Choroid plexus epithelial cell (primary cell): ENCODE data around the gene RBFOX2.
"Not testable (repeated sequence)": the region's sequence is repeated elsewhere in the genome, so short reads cannot be mapped to it uniquely, and the experiment has no call there.

Experiments used
- DNase-seq: peaks from one replicate; pipeline ENCODE4 v3.0.0-alpha.2; 2010; ENCODE audit warnings: low read depth
- H3K4me3 ChIP-seq: 2 replicates; pipeline ENCODE4 v1.5.1; 2011; ENCODE audit warnings: low read depth, mild to moderate bottlenecking, control low read depth, low read length, moderate library complexity
- TF ChIP-seq, protein P1 (sequence below): conservative IDR thresholded peaks from 2 replicates; pipeline ENCODE4 v1.5.1; 2011; ENCODE audit warnings: low read depth, mild to moderate bottlenecking, control low read depth, inconsistent platforms, low read length, moderate library complexity

RBFOX2 gene

DNA sequence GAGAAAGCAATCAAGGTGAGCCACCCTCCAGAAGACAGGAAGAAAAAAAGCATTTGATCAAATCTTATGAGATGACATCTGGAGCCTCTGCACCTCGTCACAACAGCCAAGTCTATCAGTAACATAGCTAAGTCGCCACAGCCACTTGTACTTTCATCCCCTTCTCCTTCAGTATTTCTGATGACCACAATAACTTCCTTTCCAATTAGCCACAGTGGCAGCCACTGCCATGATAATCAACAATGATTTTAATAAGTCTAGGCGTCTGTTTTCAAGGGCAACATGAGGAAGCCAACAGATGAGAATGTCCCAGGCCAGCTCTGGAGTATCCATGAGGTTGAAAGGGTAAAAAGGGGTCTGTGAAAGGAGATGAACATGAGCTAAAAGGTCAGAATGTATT lies 29.9 kb downstream of the RBFOX2 start:
- no peak overlapping the region for H3K4me3 ChIP-seq
- no peak for DNase-seq
- TF ChIP-seq, protein P1, sequence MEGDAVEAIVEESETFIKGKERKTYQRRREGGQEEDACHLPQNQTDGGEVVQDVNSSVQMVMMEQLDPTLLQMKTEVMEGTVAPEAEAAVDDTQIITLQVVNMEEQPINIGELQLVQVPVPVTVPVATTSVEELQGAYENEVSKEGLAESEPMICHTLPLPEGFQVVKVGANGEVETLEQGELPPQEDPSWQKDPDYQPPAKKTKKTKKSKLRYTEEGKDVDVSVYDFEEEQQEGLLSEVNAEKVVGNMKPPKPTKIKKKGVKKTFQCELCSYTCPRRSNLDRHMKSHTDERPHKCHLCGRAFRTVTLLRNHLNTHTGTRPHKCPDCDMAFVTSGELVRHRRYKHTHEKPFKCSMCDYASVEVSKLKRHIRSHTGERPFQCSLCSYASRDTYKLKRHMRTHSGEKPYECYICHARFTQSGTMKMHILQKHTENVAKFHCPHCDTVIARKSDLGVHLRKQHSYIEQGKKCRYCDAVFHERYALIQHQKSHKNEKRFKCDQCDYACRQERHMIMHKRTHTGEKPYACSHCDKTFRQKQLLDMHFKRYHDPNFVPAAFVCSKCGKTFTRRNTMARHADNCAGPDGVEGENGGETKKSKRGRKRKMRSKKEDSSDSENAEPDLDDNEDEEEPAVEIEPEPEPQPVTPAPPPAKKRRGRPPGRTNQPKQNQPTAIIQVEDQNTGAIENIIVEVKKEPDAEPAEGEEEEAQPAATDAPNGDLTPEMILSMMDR, result no peak

DNA sequence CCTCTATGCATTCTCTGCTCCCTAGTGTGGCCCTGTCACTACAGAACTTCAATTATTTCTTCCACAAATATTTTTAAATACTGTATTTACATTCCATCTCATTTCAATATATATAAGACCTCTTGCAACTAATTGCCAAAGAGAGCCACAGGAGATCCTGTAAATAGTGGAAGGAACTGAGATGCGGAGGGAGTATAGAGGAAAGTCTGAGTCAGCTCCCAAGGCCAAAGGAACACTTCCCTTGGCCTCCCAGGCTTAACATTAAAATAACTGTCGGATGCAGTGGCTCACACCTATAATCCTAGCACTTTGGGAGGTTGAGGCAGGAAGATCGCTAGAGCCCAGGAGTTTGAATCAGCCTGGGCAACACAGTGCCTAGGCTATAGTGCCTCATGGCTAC lies 31.2 kb downstream of the RBFOX2 start:
- DNase-seq, result peak; percentile 86
- no peak overlapping the region for H3K4me3 ChIP-seq
- TF ChIP-seq, protein P1, result no peak

- DNase-seq, result no peak
- TF ChIP-seq, protein P1, result no peak
- no peak overlapping the region for H3K4me3 ChIP-seq
Measured at GRCh38 chr22:35996596-35996995, 32.0 kb downstream of the RBFOX2 start.

DNA sequence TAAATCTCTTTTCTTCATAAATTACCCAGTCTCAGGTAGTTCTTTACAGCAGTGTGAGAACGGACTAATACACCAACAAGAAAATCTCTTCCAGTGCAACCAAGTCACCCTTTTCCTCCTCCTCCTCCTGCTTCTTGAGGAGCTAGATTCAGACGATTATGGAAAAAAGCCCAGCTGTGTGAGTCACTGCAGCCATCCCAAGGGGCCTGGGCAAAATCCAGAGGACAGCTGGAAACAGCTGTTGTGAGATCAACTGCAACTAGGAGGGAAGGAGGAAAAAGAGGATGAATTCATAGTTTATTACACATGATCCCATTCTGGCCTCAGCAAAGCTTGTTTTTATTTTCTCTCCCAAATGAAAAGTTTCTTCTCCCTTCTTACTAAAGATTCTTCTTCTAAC lies 32.9 kb downstream of the RBFOX2 start:
- no peak overlapping the region for H3K4me3 ChIP-seq
- DNase-seq, result peak; percentile 90
- TF ChIP-seq, protein P1, result no peak

GRCh38 chr22:35995348-35995747 lies 33.3 kb downstream of the RBFOX2 start:
- TF ChIP-seq, protein P1, result no peak
- peak; percentile 47 for DNase-seq
- H3K4me3 ChIP-seq, result no peak overlapping the region

DNA sequence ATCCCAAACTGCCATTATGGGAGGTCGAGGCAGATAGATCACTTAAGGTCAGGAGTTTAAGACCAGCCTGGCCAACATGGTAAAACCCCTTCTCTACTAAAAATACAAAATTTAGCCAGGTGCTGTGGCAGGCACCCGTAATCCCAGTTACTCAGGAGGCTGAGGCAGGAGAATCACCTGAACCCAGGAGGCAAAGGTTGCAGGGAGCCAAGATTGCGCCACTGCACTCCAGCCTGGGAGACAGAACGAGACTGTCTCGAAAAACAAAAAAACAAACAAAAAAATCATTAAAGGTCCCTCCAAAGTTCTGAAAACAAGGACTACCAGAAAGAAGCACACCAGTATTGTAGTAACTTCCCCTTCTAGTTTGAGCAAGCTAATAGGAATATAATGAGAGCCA lies 34.9 kb downstream of the RBFOX2 start:
- not testable (repeated sequence) for DNase-seq, H3K4me3 ChIP-seq

GRCh38 chr22:35993048-35993714 lies 35.4 kb downstream of the RBFOX2 start:
- H3K4me3 ChIP-seq, result no peak overlapping the region
- no peak for DNase-seq
- TF ChIP-seq, protein P1, result no peak
